HTR-8/SVneo (cell line): ENCODE results near the gene C8A.

Experiments used
- DNase-seq: peaks from one replicate; pipeline ENCODE4 v3.0.0; 2011; ENCODE audit warnings: low spot score, mixed read lengths; ENCODE audit not compliant: insufficient read length
- FAIRE-seq: peaks from 2 replicates; lab custom pipeline; 2011; peaks lifted over from hg19 to GRCh38; lab: Jason Lieb, UNC

Gene C8A

DNA sequence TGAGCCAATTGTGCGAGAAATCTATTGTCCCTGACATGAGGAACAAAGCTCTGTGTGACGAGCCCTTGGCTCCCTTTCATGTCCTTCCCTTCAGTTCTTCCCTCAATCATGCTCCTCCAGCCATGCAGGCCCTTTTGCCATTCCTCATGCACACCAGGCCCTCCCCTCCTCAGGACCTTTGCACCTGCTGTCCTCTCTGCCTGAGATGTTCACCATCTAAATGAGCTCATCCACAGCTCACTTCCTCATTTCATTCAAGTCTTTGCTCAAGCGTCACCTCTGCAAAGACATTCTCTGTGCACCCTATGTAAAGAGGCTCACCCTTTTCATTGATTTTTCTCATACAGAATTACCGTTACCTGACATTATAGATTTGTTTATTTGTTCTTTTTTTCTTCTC is 67.5 kb downstream of the C8A start:
- FAIRE-seq, result no peak
- no peak for DNase-seq

DNA sequence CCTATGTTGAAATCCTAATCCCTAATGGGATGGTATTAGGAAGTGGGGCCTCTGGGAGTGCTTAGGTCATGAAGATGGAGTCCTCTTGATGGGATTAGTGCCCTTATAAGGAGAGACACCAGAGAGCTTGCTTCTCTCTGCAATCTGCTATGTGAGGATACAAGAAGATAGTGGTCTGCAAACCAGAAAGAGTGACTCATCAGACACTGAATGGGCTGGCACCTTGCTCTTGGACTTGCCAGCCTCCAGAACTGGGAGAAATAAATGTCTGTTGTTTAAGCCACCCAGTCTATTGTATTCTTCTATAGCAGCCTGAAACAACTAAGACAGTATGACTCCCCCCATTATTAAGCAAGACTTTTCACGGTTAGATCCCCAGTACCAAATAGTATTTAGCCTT is 67.9 kb downstream of the C8A start:
- FAIRE-seq (no peak), DNase-seq (no peak)

GRCh38 chr1:56923201-56923600 is 68.6 kb downstream of the C8A start:
- DNase-seq (no peak), FAIRE-seq (no peak)

DNA sequence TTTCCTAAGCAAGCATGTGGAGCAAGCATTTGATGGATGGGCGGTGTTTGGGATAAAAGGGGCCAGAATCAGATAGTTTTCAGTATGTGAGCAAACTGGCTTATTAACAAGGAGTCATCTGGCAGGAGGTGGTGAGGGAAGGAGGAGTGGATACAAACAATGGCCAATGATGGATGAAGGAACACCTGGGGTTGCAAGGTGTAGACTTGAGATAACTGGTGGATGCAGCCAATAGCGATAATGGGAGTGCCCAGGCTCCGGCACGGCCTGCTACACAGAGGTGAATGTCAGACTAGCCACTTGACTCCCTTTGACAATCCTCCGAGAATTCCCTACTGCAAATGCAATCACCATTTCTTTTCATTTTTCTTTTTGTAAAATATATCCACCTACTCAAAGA is 69.5 kb downstream of the C8A start:
- no peak for FAIRE-seq
- DNase-seq, result no peak

GRCh38 chr1:56925193-56925592 is 70.6 kb downstream of the C8A start:
- no peak for FAIRE-seq
- no peak for DNase-seq

DNA sequence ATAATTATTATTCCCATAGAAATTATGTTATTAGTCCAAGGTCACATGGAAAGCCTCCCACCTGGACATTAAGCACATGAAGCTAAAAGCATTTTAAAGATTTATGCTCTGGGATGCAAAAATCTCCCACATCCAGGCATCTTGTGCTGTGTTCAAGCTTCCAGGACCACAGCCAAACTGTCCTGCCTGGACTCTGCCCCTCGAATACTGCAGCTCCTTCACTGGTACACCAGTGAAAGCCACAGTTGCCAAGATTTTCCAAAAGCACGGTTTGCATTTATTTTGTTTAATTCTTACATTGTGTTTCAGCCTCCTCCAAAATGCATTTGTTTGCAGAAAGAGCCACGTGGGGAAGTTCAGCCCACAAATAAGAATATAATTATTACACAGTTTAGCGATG is 72.6 kb downstream of the C8A start:
- DNase-seq, result no peak
- no peak for FAIRE-seq

GRCh38 chr1:56927986-56928385 is 73.4 kb downstream of the C8A start:
- FAIRE-seq (no peak), DNase-seq (no peak)

- FAIRE-seq, result no peak
- no peak for DNase-seq
Observed at GRCh38 chr1:56929492-56929891, 74.9 kb downstream of the C8A start.

GRCh38 chr1:56931211-56931610 is 76.6 kb downstream of the C8A start:
- no peak for FAIRE-seq
- DNase-seq, result no peak

GRCh38 chr1:56931686-56932085 is 77.1 kb downstream of the C8A start:
- FAIRE-seq (no peak), DNase-seq (no peak)

DNA sequence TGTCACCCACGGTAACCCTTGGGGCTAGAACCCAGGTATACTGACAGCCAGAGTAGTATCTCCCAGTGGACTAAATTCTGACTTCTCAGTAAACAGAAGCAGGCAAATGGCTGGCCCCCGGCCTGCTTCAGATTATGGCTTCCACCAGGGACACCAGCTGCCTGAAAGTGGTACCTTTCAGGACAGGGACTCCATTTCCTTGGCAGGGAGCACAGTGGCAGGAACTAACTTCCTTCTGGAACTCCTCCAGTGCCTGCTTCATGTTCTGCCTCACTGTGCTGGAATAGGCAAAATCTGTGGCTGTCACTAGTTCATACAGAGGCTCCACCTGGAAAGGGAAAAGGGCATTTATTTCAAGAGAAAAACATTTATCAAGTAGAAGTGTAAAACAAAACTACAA is 78.6 kb downstream of the C8A start:
- no peak for FAIRE-seq

DNA sequence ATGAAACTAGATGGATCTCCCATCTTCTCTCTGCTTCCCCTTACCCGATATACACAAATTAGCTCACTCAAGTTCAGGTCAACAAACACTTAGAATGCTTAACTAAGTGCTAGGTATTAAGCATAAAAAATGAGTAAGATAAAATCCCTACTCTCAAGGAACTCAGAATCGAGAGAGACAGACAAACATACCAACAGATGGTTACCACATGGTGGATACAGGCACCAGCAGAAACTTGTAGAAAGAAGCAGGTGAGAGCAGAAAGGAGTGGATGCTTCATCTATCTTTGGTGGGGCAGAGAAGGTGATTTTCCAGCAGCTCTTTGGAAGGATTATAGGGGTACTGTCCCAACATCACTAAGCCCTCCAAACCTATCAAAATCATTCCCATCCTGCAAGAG is 79.0 kb downstream of the C8A start:
- DNase-seq, result no peak
- FAIRE-seq, result no peak

More for the DNA sequence above, 78.6 kb downstream of the C8A start:
- no peak for DNase-seq

GRCh38 chr1:56934430-56935060 is 79.9 kb downstream of the C8A start:
- DNase-seq (no peak), FAIRE-seq (no peak)

DNA sequence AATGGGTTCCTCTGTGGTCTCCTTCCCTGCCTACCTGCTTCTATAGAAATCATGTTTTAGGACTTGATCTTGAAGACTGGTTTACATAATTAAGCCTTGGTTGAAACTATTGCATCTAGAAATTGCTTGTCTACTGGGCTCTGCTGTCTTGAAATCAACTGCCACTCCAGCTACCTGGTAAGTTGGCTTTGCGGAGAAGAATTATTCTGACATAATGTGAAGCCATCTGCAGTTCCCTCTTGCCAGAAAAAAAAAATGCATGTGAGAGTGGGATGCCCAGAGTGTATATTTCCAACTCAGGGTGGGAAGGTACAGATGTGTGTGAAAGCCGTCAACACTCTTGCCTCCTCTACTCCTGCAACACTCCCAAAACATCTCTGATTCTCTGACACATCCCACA is 84.0 kb downstream of the C8A start:
- DNase-seq, result no peak
- FAIRE-seq, result no peak

GRCh38 chr1:56939209-56939608 is 84.6 kb downstream of the C8A start:
- DNase-seq (no peak), FAIRE-seq (no peak)

DNA sequence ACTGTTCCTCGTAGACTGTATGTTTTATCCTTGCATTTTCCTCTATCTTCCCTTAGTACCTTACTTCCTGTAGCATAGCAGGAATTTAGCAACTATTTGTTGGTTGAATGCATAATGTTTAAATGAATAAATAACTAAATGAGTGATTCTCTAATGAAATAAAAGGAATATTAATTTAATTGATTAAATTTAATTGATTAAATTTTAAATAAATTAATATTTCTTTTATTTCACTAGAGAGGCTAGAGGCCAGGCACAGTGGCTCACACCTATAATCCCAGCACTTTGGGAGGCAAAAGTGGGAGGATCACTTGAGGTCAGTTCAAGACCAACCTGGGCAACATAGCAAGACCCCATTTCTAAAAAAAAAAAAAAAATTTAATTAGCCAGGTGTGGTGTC is 85.4 kb downstream of the C8A start:
- DNase-seq, result no peak
- no peak for FAIRE-seq

DNA sequence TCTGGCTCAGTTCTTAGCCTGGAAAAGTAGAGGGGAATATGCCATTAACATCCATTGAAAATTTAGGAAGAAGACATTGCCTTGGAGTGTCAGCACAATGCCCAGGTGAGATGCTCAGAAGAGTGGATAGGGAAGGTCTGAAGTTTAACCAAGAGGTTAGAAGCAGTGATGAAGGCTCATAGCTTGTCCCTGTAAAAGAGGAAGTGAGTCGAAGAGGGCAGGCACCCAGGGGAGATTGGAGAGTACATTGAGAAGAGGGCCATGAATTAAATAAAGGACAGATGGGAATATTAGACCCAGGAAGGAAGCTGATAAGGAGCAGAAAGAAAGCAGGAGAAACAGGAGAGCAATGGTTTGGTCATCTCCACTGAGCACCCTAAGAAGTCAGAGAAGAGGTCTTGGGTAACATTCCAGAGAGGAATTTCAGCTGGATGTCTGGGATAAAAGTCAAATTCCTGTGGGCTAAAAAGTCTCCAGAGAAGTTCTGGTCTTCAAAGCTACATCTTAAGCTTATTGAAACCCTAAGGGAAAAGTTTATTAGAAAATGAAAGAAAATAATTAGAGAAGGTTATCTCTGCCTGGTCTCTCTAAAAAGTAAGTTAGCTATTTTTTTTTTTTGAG is 93.9 kb downstream of the C8A start:
- DNase-seq, result no peak
- no peak for FAIRE-seq

DNA sequence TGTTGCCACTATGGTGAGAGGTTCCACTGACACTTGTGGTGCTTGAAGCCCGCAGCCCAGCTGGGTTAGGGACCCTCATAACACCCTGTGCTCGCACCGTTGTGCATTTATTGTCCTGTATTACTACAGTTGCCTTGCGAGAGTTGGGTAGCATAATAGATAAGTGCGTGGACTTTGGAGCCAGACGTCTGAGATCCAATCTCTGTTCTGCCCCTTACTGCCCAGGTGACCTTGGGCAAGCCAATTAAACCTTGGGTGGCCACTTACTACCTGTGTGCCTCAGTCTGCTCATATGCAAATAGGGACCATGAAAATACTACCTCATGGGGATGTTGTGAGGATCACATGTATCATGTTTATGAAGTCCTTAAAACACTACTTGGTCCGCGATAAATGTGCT is 97.9 kb downstream of the C8A start:
- FAIRE-seq (no peak), DNase-seq (no peak)

DNA sequence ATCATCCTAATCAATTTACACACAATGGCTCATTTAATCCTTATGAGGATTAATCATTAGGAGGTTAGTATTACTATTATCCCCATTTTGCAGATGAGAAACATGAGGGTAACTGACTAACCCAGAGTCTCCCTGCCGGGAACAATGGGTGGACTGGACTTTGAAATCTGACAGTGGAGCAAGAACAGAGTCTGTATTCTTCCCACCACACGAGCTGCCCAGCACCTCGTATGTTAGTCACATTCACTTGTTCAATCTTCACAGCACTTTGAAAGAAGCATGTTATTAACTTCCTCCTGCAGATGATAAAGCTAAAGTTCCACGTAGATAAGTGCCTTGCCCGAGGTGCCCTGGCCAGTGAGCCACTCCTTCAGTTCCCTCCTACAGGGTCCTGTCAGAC is 98.8 kb downstream of the C8A start:
- no peak for DNase-seq
- FAIRE-seq, result no peak

DNA sequence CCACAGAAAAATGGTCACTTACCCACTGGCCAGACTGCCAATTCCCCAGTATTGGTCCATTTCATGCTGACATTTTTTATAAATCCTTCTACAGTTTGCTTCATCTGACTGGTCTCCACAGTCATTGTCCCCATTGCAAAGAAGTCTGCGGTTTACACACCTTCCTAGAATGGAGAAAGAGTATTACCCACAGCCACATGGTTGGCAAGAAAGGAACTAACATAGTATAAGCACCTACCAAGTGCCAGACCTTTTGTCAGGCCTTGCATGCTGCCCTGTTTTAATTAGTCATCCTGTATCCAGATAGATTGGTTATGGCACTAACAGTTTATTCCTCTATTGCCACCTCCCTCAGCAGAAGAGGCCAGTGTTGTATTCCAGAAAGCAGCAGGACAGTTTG is 100.1 kb downstream of the C8A start:
- DNase-seq (no peak), FAIRE-seq (no peak)

GRCh38 chr1:56957931-56958330 is 103.3 kb downstream of the C8A start:
- no peak for DNase-seq
- FAIRE-seq, result no peak

- DNase-seq (no peak), FAIRE-seq (no peak)
Observed at GRCh38 chr1:56958526-56958925, 103.9 kb downstream of the C8A start.
